ENCODE results near the gene SLC9A8.
"Not testable (repeated sequence)": the region's sequence is repeated elsewhere in the genome, so short reads cannot be mapped to it uniquely, and the experiment has no call there.

SLC9A8 gene

GRCh38 chr20:49891476-49892110, 79.0 kb downstream of the SLC9A8 start:
- H3K4me1 ChIP-seq (ENCODE audit: control insufficient read depth in 1 of 2, insufficient read depth in 1 of 2, low read depth in 1 of 2, low read length in 1 of 2), result peaks cover 77 to 86% of the 10 kb centered on the region in 2 experiments
- no peaks in the 10 kb centered on the region for H3K27me3 ChIP-seq
- peak overlapping the region in 1 of 2 experiments; percentile 14 for H3K4me3 ChIP-seq (ENCODE audit: low read depth in 1 of 2, low read length in 1 of 2)
- TF ChIP-seq, protein P1, sequence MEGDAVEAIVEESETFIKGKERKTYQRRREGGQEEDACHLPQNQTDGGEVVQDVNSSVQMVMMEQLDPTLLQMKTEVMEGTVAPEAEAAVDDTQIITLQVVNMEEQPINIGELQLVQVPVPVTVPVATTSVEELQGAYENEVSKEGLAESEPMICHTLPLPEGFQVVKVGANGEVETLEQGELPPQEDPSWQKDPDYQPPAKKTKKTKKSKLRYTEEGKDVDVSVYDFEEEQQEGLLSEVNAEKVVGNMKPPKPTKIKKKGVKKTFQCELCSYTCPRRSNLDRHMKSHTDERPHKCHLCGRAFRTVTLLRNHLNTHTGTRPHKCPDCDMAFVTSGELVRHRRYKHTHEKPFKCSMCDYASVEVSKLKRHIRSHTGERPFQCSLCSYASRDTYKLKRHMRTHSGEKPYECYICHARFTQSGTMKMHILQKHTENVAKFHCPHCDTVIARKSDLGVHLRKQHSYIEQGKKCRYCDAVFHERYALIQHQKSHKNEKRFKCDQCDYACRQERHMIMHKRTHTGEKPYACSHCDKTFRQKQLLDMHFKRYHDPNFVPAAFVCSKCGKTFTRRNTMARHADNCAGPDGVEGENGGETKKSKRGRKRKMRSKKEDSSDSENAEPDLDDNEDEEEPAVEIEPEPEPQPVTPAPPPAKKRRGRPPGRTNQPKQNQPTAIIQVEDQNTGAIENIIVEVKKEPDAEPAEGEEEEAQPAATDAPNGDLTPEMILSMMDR (IDR thresholded peaks at IDR 0.05), result no peak
- H3K36me3 ChIP-seq, result peaks cover 27% of the 10 kb centered on the region
- H3K27ac ChIP-seq, result peak overlapping the region; percentile 85
- H3K9me3 ChIP-seq, result no peaks in the 10 kb centered on the region

DNA sequence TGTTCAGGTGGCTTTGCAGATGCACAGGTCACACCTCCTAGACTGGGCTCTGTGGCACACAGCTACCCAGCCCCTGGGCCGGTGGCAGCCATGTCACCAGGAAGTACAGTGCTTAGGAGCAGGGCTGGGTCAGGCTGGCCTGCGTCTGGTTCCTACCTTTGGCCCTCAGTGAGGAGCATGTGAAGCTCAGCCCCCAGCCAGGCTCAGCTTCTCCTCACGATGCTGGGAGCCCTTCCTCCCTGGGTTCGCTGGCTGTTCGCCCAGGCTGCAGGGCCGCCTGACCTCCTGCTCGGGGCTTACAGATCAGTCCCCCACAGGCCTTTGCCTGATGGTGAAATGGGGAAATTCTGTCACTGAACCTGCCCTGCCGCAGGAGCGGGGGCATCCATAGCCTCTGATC, 79.6 kb downstream of the SLC9A8 start:
- H3K36me3 ChIP-seq, result peaks cover 20% of the 10 kb centered on the region
- no peaks in the 10 kb centered on the region for H3K9me3 ChIP-seq
- H3K4me3 ChIP-seq (ENCODE audit: low read depth in 1 of 2, low read length in 1 of 2), result peak overlapping the region in 1 of 2 experiments; percentile 7
- no peaks in the 10 kb centered on the region for H3K27me3 ChIP-seq
- H3K4me1 ChIP-seq (ENCODE audit: control insufficient read depth in 1 of 2, insufficient read depth in 1 of 2, low read depth in 1 of 2, low read length in 1 of 2), result peaks cover 84 to 93% of the 10 kb centered on the region in 2 experiments
- peak overlapping the region; percentile 85 for H3K27ac ChIP-seq
- TF ChIP-seq, protein P1 (IDR thresholded peaks at IDR 0.05), result no peak

GRCh38 chr20:49892817-49893216, 80.2 kb downstream of the SLC9A8 start:
- Histone ChIP-seq H3K36me3 (peaks cover 15% of the 10 kb centered on the region), H3K9me3 (no peaks in the 10 kb centered on the region), H3K27ac (peak overlapping the region; percentile 85), H3K4me1 (ENCODE audit: control insufficient read depth in 1 of 2, insufficient read depth in 1 of 2, low read depth in 1 of 2, low read length in 1 of 2) (peaks cover 88 to 98% of the 10 kb centered on the region in 2 experiments), H3K27me3 (no peaks in the 10 kb centered on the region), H3K4me3 (ENCODE audit: low read depth in 1 of 2, low read length in 1 of 2) (peak overlapping the region in 1 of 2 experiments; percentile 7)
- TF ChIP-seq, protein P1 (IDR thresholded peaks at IDR 0.05), result no peak

GRCh38 chr20:49893242-49894072, 80.8 kb downstream of the SLC9A8 start:
- Histone ChIP-seq H3K4me3 (ENCODE audit: low read depth in 1 of 2, low read length in 1 of 2) (no peak overlapping the region), H3K9me3 (no peaks in the 10 kb centered on the region), H3K36me3 (peaks cover 8% of the 10 kb centered on the region), H3K27me3 (no peaks in the 10 kb centered on the region), H3K4me1 (ENCODE audit: control insufficient read depth in 1 of 2, insufficient read depth in 1 of 2, low read depth in 1 of 2, low read length in 1 of 2) (peaks cover 83 to 94% of the 10 kb centered on the region in 2 experiments), H3K27ac (peak overlapping the region; percentile 85)
- TF ChIP-seq, protein P1 (IDR thresholded peaks at IDR 0.05), result no peak

DNA sequence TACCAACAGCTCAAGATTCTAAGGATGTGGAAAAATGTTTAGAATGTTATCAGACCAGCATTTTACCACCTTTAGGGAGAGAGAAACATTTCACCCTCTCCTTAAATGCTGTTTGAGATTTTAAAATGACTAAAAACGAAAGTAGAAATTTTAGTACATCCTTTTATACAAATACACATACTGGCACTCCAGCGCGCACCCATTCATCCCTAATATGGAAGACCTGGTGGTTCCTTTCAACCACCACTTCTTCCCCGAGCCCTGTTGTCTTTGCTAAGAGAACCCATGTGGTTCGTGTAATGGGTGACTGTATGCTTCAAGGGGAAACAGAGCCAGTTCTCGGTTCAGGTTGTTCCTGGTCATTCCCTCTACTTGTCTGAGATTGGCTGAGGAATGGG, 81.4 kb downstream of the SLC9A8 start:
- Histone ChIP-seq H3K27ac (peak overlapping the region; percentile 85), H3K4me1 (ENCODE audit: control insufficient read depth in 1 of 2, insufficient read depth in 1 of 2, low read depth in 1 of 2, low read length in 1 of 2) (peaks cover 77 to 88% of the 10 kb centered on the region in 2 experiments), H3K9me3 (no peaks in the 10 kb centered on the region), H3K27me3 (no peaks in the 10 kb centered on the region), H3K4me3 (ENCODE audit: low read depth in 1 of 2, low read length in 1 of 2) (no peak overlapping the region), H3K36me3 (peaks cover 2% of the 10 kb centered on the region)
- TF ChIP-seq, protein P1 (IDR thresholded peaks at IDR 0.05), result no peak

GRCh38 chr20:49895474-49896093, 83.0 kb downstream of the SLC9A8 start:
- peaks cover 62 to 73% of the 10 kb centered on the region in 2 experiments for H3K4me1 ChIP-seq (ENCODE audit: control insufficient read depth in 1 of 2, insufficient read depth in 1 of 2, low read depth in 1 of 2, low read length in 1 of 2)
- not testable (repeated sequence) for H3K36me3 ChIP-seq, H3K9me3 ChIP-seq, H3K27me3 ChIP-seq
- peak overlapping the region; percentile 31 to 53 for H3K4me3 ChIP-seq (ENCODE audit: low read depth in 1 of 2, low read length in 1 of 2)
- H3K27ac ChIP-seq, result peak overlapping the region; percentile 78
